ENCODE data around the gene PRMT3. TPM values are rescaled to one million over a fixed set of nuclear protein-coding genes. Genes with fewer than 3 reads are reported as not detected.
A peak's percentile ranks its signal among the peaks of the same experiment; 100 is the strongest.

Gene PRMT3
- total RNA-seq, 8 experiments from 2014 or later: 12.6 to 35.1 (median 17.1) TPM

- ATAC-seq (replicated peaks in 6 of 8): no peak
- H3K4me1 ChIP-seq (replicated peaks in 1 of 2): no peaks in the 10 kb centered on the region
- no peak overlapping the region for H3K4me3 ChIP-seq
- no peak overlapping the region for H3K27ac ChIP-seq
- in situ Hi-C loops (cut with MboI; ENCODE audit: low pct_unique_long_range_greater_than_20kb in 2 of 9, low sequenced_read_pairs in 9 of 9, unreplicated experiment in 9 of 9): no loop called here
- 80 to 100% (median 97%) methylated on average over 1 of the region's 1 CpG; no CpG with 5 or more reads in 2 of the 10 experiments for WGBS, 10 experiments
Observed at GRCh38 chr11:20444535-20444934, 57.0 kb downstream of the PRMT3 start.

GRCh38 chr11:20448834-20449233, 61.3 kb downstream of the PRMT3 start:
- H3K4me1 ChIP-seq (replicated peaks in 1 of 2): no peaks in the 10 kb centered on the region
- 94 to 100% (median 100%) methylated on average over 1 to 4 of the region's 4 CpGs for WGBS, 10 experiments
- H3K4me3 ChIP-seq: no peak overlapping the region
- ATAC-seq (replicated peaks in 6 of 8): no peak
- in situ Hi-C loops (cut with MboI; ENCODE audit: low pct_unique_long_range_greater_than_20kb in 2 of 9, low sequenced_read_pairs in 9 of 9, unreplicated experiment in 9 of 9): no loop called here
- H3K27ac ChIP-seq: no peak overlapping the region

GRCh38 chr11:20450829-20451228, 63.3 kb downstream of the PRMT3 start:
- in situ Hi-C loops (cut with MboI; ENCODE audit: low pct_unique_long_range_greater_than_20kb in 2 of 9, low sequenced_read_pairs in 9 of 9, unreplicated experiment in 9 of 9): no loop called here
- no peak overlapping the region for H3K27ac ChIP-seq
- no peak overlapping the region for H3K4me3 ChIP-seq
- peak in 1 of 8 experiments; percentile 61 for ATAC-seq (replicated peaks in 6 of 8)
- WGBS, 10 experiments: 45 to 100% (median 95%) methylated on average over 1 to 2 of the region's 2 CpGs
- H3K4me1 ChIP-seq (replicated peaks in 1 of 2): no peaks in the 10 kb centered on the region

- in situ Hi-C loops (cut with MboI; ENCODE audit: low pct_unique_long_range_greater_than_20kb in 2 of 9, low sequenced_read_pairs in 9 of 9, unreplicated experiment in 9 of 9): no loop called here
- H3K27ac ChIP-seq: no peak overlapping the region
- H3K4me1 ChIP-seq (replicated peaks in 1 of 2): no peaks in the 10 kb centered on the region
- ATAC-seq (replicated peaks in 6 of 8): peak in 2 of 8 experiments; percentile 34 to 58
- WGBS, 10 experiments: 13 to 100% (median 68%) methylated on average over 1 to 2 of the region's 2 CpGs; no CpG with 5 or more reads in 2 of the 10 experiments
- H3K4me3 ChIP-seq: no peak overlapping the region
Observed at GRCh38 chr11:20451568-20451967, 64.1 kb downstream of the PRMT3 start.

- Histone ChIP-seq H3K27ac (no peak overlapping the region), H3K4me3 (no peak overlapping the region), H3K4me1 (replicated peaks in 1 of 2) (no peaks in the 10 kb centered on the region)
- in situ Hi-C loops (cut with MboI; ENCODE audit: low pct_unique_long_range_greater_than_20kb in 2 of 9, low sequenced_read_pairs in 9 of 9, unreplicated experiment in 9 of 9): no loop called here
- no peak for ATAC-seq (replicated peaks in 6 of 8)
- WGBS, 10 experiments: 19 to 100% (median 91%) methylated on average over 2 of the region's 2 CpGs
Observed at GRCh38 chr11:20452585-20452984, 65.1 kb downstream of the PRMT3 start.

GRCh38 chr11:20453657-20454316, 66.3 kb downstream of the PRMT3 start:
- H3K27ac ChIP-seq: no peak overlapping the region
- in situ Hi-C loops (cut with MboI; ENCODE audit: low pct_unique_long_range_greater_than_20kb in 2 of 9, low sequenced_read_pairs in 9 of 9, unreplicated experiment in 9 of 9): no loop called here
- no peak for ATAC-seq (replicated peaks in 6 of 8)
- H3K4me3 ChIP-seq: no peak overlapping the region
- 82 to 100% (median 93%) methylated on average over 2 to 4 of the region's 4 CpGs; no CpG with 5 or more reads in 1 of the 10 experiments for WGBS, 10 experiments
- H3K4me1 ChIP-seq (replicated peaks in 1 of 2): peaks cover 0 to 6% of the 10 kb centered on the region in 2 donors

- ATAC-seq (replicated peaks in 6 of 8): no peak
- Histone ChIP-seq H3K27ac (no peak overlapping the region), H3K4me3 (no peak overlapping the region), H3K4me1 (replicated peaks in 1 of 2) (peaks cover 0 to 11% of the 10 kb centered on the region in 2 donors)
- in situ Hi-C loops (cut with MboI; ENCODE audit: low pct_unique_long_range_greater_than_20kb in 2 of 9, low sequenced_read_pairs in 9 of 9, unreplicated experiment in 9 of 9): no loop called here
- 74 to 100% (median 94%) methylated on average over 1 to 4 of the region's 4 CpGs for WGBS, 10 experiments
Observed at GRCh38 chr11:20457001-20457799, 69.7 kb downstream of the PRMT3 start.

- peaks cover 0 to 11% of the 10 kb centered on the region in 2 donors for H3K4me1 ChIP-seq (replicated peaks in 1 of 2)
- WGBS, 10 experiments: 50 to 98% (median 81%) methylated on average over 1 to 3 of the region's 3 CpGs
- H3K27ac ChIP-seq: no peak overlapping the region
- ATAC-seq (replicated peaks in 6 of 8): no peak
- H3K4me3 ChIP-seq: no peak overlapping the region
- in situ Hi-C loops (cut with MboI; ENCODE audit: low pct_unique_long_range_greater_than_20kb in 2 of 9, low sequenced_read_pairs in 9 of 9, unreplicated experiment in 9 of 9): no loop called here
Observed at GRCh38 chr11:20457934-20458680, 70.6 kb downstream of the PRMT3 start.

- in situ Hi-C loops (cut with MboI; ENCODE audit: low pct_unique_long_range_greater_than_20kb in 2 of 9, low sequenced_read_pairs in 9 of 9, unreplicated experiment in 9 of 9): no loop called here
- 40 to 100% (median 71%) methylated on average over 1 of the region's 1 CpG; no CpG with 5 or more reads in 5 of the 10 experiments for WGBS, 10 experiments
- ATAC-seq (replicated peaks in 6 of 8): no peak
- no peak overlapping the region for H3K4me3 ChIP-seq
- peaks cover 0 to 11% of the 10 kb centered on the region in 2 donors for H3K4me1 ChIP-seq (replicated peaks in 1 of 2)
- H3K27ac ChIP-seq: no peak overlapping the region
Observed at GRCh38 chr11:20458905-20459632, 71.6 kb downstream of the PRMT3 start.

GRCh38 chr11:20459865-20460264, 72.3 kb downstream of the PRMT3 start:
- Histone ChIP-seq H3K27ac (no peak overlapping the region), H3K4me1 (replicated peaks in 1 of 2) (peaks cover 0 to 11% of the 10 kb centered on the region in 2 donors), H3K4me3 (no peak overlapping the region)
- WGBS, 10 experiments: 60 to 91% (median 77%) methylated on average over 1 to 5 of the region's 5 CpGs
- in situ Hi-C loops (cut with MboI; ENCODE audit: low pct_unique_long_range_greater_than_20kb in 2 of 9, low sequenced_read_pairs in 9 of 9, unreplicated experiment in 9 of 9): no loop called here
- ATAC-seq (replicated peaks in 6 of 8): no peak

GRCh38 chr11:20464518-20464917, 77.0 kb downstream of the PRMT3 start:
- no peak for ATAC-seq (replicated peaks in 6 of 8)
- peaks cover 0 to 5% of the 10 kb centered on the region in 2 donors for H3K4me1 ChIP-seq (replicated peaks in 1 of 2)

GRCh38 chr11:20467487-20468185, 80.1 kb downstream of the PRMT3 start:
- H3K27ac ChIP-seq: no peak overlapping the region
- no peak for ATAC-seq (replicated peaks in 6 of 8)
- H3K4me3 ChIP-seq: no peak overlapping the region
- 55 to 96% (median 89%) methylated on average over 3 to 6 of the region's 6 CpGs for WGBS, 10 experiments
- H3K4me1 ChIP-seq (replicated peaks in 1 of 2): no peaks in the 10 kb centered on the region
- in situ Hi-C loops (cut with MboI; ENCODE audit: low pct_unique_long_range_greater_than_20kb in 2 of 9, low sequenced_read_pairs in 9 of 9, unreplicated experiment in 9 of 9): no loop called here

More at GRCh38 chr11:20464518-20464917, 77.0 kb downstream of the PRMT3 start:
- 65 to 100% (median 91%) methylated on average over 1 to 2 of the region's 2 CpGs for WGBS, 10 experiments
- in situ Hi-C loops (cut with MboI; ENCODE audit: low pct_unique_long_range_greater_than_20kb in 2 of 9, low sequenced_read_pairs in 9 of 9, unreplicated experiment in 9 of 9): no loop called here
- Histone ChIP-seq H3K4me3 (no peak overlapping the region), H3K27ac (no peak overlapping the region)
